Measurements from ENCODE around the gene MRPS12.

GRCh38 chr19:38924388-38924787 is 6.4 kb upstream of the MRPS12 start:
- TF ChIP-seq CTCF (IDR thresholded peaks at IDR 0.05) (no peak), POLR2A (IDR thresholded peaks at IDR 0.05) (no peak), EP300 (IDR thresholded peaks at IDR 0.05) (no peak), POLR2AphosphoS5 (IDR thresholded peaks at IDR 0.05) (no peak)

Data from upper lobe of left lung (tissue), 4 donors.